ENCODE measurements around the gene ZCCHC14.

- TF ChIP-seq TAF1 (IDR thresholded peaks at IDR 0.05; ENCODE audit: low read depth, low read length) = no peak
- no peak for TF ChIP-seq POLR2A (IDR thresholded peaks at IDR 0.05; ENCODE audit: low read depth, low read length)
- TF ChIP-seq PAX5 (IDR thresholded peaks at IDR 0.05; ENCODE audit: insufficient read depth, low read length, severe bottlenecking) = no peak
- TF ChIP-seq SPI1 (IDR thresholded peaks at IDR 0.05; ENCODE audit: low read depth, low read length) = no peak
- TF ChIP-seq POLR2AphosphoS5 (IDR thresholded peaks at IDR 0.05; ENCODE audit: low read depth, low read length) = no peak
- no peak for TF ChIP-seq POU2F2 (IDR thresholded peaks at IDR 0.05; ENCODE audit: low read depth, low read length)
Observed at GRCh38 chr16:87395181-87395842, 97.5 kb downstream of the ZCCHC14 start.
